Measurements from ENCODE around the gene EIF3C.
"Not testable (repeated sequence)": the region's sequence is repeated elsewhere in the genome, so short reads cannot be mapped to it uniquely, and the experiment has no call there.

Gene EIF3C

DNA sequence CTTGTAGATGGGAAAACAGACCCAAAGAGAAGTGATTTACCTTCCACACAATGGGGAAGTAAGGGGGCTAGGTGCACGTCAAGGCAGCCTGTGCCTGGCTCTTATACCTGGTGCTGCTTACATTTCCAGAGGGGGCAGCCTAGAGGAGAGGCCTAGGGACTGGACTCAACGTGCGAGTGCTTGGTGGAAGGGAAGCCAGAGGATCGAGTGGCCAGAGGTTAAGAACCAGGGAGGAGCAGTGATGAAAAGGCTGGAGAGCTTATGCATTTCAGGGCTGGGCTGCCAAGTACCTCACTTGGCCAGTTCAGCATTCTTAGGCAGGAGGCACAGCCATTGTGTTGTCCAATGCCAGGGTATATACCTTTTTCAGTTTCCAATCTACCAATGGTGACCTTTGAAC is 43.1 kb upstream of the EIF3C start:
- H2BK5ac ChIP-seq (ENCODE audit: low read depth, low read length, poor library complexity, severe bottlenecking); H3K27me3 ChIP-seq (ENCODE audit: control insufficient read depth in 1 of 2, insufficient read depth in 1 of 2, low read length in 2 of 2); H3K9ac ChIP-seq (ENCODE audit: low read length); H3K36me3 ChIP-seq (ENCODE audit: control insufficient read depth in 1 of 2, insufficient read depth in 2 of 2, low read depth in 1 of 2, low read length in 2 of 2); H2BK120ac ChIP-seq (ENCODE audit: low read depth, low read length); H3K14ac ChIP-seq (ENCODE audit: low read length in 2 of 2); H3K23ac ChIP-seq (ENCODE audit: low read length in 2 of 2); H3K79me1 ChIP-seq (replicated peaks; ENCODE audit: low read length, poor library complexity, severe bottlenecking); H2BK15ac ChIP-seq (ENCODE audit: low read depth, poor library complexity, severe bottlenecking); H2BK12ac ChIP-seq (ENCODE audit: low read length in 2 of 2); H3K27ac ChIP-seq (ENCODE audit: low read length, poor library complexity, severe bottlenecking); H3K4ac ChIP-seq (ENCODE audit: low read depth in 1 of 2, low read length in 2 of 2); H4K91ac ChIP-seq (ENCODE audit: low read length); H3K9me3 ChIP-seq (ENCODE audit: control insufficient read depth, low read length); H2AFZ ChIP-seq (ENCODE audit: low read depth, low read length); H3K4me2 ChIP-seq (ENCODE audit: low read length, poor library complexity, severe bottlenecking); H4K8ac ChIP-seq (ENCODE audit: low read length); H2AK5ac ChIP-seq (ENCODE audit: low read length, severe bottlenecking); H3K4me3 ChIP-seq (ENCODE audit: insufficient read depth in 1 of 2, low read depth in 1 of 2, low read length in 2 of 2); DNase-seq; H3K4me1 ChIP-seq (ENCODE audit: control insufficient read depth, insufficient read depth, low read depth, low read length); H3K18ac ChIP-seq (ENCODE audit: low read depth in 1 of 2, low read length in 2 of 2): not testable (repeated sequence)
- WGBS, result no CpG with 5 or more reads among the region's 4 CpGs

DNA sequence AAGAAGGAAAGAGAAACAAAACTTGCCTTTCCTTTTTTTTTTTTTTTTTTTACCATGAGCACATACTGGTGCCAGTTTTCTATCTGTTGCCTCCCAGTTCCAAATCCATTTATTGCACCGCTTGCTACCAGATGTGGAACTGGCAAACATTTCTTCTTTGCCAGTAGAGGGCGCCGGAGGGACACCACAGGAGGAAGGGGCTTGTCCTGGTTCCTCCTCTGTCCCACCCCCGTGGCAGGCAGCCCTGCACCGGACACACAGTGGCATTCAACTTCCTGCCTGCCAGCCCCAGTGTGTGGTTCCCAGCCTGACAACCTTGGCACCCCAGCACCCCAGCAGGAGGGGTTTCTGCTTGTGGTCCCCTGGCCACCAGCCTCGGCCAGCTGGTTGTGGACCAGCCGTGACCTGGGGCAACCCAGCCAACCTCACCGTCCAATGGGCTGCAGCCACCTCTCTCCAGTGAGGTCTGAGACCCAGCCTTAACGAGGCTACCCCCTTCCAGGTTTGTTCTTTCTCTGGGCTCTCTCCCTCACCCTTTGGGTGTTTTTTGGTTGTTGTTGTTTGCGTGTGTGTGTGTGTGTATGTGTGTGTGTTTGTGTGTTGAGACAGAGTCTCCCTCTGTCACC is 22.8 kb upstream of the EIF3C start:
- not testable (repeated sequence) for DNase-seq; H2BK120ac ChIP-seq (ENCODE audit: low read depth, low read length); H2BK12ac ChIP-seq (ENCODE audit: low read length in 2 of 2); H3K27ac ChIP-seq (ENCODE audit: low read length, poor library complexity, severe bottlenecking); H3K27me3 ChIP-seq (ENCODE audit: control insufficient read depth in 1 of 2, insufficient read depth in 1 of 2, low read length in 2 of 2); H2AFZ ChIP-seq (ENCODE audit: low read depth, low read length); H3K14ac ChIP-seq (ENCODE audit: low read length in 2 of 2); H2AK5ac ChIP-seq (ENCODE audit: low read length, severe bottlenecking); H3K4ac ChIP-seq (ENCODE audit: low read depth in 1 of 2, low read length in 2 of 2); H3K79me1 ChIP-seq (replicated peaks; ENCODE audit: low read length, poor library complexity, severe bottlenecking); H2BK5ac ChIP-seq (ENCODE audit: low read depth, low read length, poor library complexity, severe bottlenecking); H2BK15ac ChIP-seq (ENCODE audit: low read depth, poor library complexity, severe bottlenecking); H3K4me1 ChIP-seq (ENCODE audit: control insufficient read depth, insufficient read depth, low read depth, low read length); H4K91ac ChIP-seq (ENCODE audit: low read length); H3K18ac ChIP-seq (ENCODE audit: low read depth in 1 of 2, low read length in 2 of 2); H3K9ac ChIP-seq (ENCODE audit: low read length); H3K4me2 ChIP-seq (ENCODE audit: low read length, poor library complexity, severe bottlenecking); H3K9me3 ChIP-seq (ENCODE audit: control insufficient read depth, low read length); H3K4me3 ChIP-seq (ENCODE audit: insufficient read depth in 1 of 2, low read depth in 1 of 2, low read length in 2 of 2); H3K36me3 ChIP-seq (ENCODE audit: control insufficient read depth in 1 of 2, insufficient read depth in 2 of 2, low read depth in 1 of 2, low read length in 2 of 2); H4K8ac ChIP-seq (ENCODE audit: low read length); H3K23ac ChIP-seq (ENCODE audit: low read length in 2 of 2)
- no CpG with 5 or more reads among the region's 10 CpGs for WGBS

DNA sequence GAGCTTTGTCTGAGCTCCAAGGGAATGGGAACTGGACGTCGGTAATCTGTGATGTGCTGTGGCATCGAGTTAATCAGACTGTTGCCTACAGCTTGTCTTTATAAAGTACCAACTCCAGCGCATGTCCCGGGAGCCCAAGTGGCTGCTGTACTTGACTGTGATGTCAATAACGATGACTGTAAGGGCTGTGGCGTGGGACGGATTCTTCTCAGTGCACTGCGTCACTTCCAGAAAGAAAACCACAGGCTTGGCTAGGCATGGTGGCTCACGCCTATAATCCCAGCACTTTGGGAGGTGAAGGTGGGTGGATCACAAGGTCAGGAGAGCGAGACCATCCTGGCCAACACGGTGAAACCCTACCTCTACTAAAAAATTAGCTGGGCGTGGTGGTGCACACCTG is 21.8 kb upstream of the EIF3C start:
- not testable (repeated sequence) for DNase-seq; H2BK5ac ChIP-seq (ENCODE audit: low read depth, low read length, poor library complexity, severe bottlenecking); H3K27me3 ChIP-seq (ENCODE audit: control insufficient read depth in 1 of 2, insufficient read depth in 1 of 2, low read length in 2 of 2); H2BK12ac ChIP-seq (ENCODE audit: low read length in 2 of 2); H4K91ac ChIP-seq (ENCODE audit: low read length); H3K9me3 ChIP-seq (ENCODE audit: control insufficient read depth, low read length); H2BK15ac ChIP-seq (ENCODE audit: low read depth, poor library complexity, severe bottlenecking); H2AK5ac ChIP-seq (ENCODE audit: low read length, severe bottlenecking); H3K18ac ChIP-seq (ENCODE audit: low read depth in 1 of 2, low read length in 2 of 2); H4K8ac ChIP-seq (ENCODE audit: low read length); H3K14ac ChIP-seq (ENCODE audit: low read length in 2 of 2); H2AFZ ChIP-seq (ENCODE audit: low read depth, low read length); H2BK120ac ChIP-seq (ENCODE audit: low read depth, low read length); H3K23ac ChIP-seq (ENCODE audit: low read length in 2 of 2); H3K79me1 ChIP-seq (replicated peaks; ENCODE audit: low read length, poor library complexity, severe bottlenecking); H3K4ac ChIP-seq (ENCODE audit: low read depth in 1 of 2, low read length in 2 of 2); H3K27ac ChIP-seq (ENCODE audit: low read length, poor library complexity, severe bottlenecking); H3K36me3 ChIP-seq (ENCODE audit: control insufficient read depth in 1 of 2, insufficient read depth in 2 of 2, low read depth in 1 of 2, low read length in 2 of 2); H3K4me2 ChIP-seq (ENCODE audit: low read length, poor library complexity, severe bottlenecking); H3K4me3 ChIP-seq (ENCODE audit: insufficient read depth in 1 of 2, low read depth in 1 of 2, low read length in 2 of 2); H3K4me1 ChIP-seq (ENCODE audit: control insufficient read depth, insufficient read depth, low read depth, low read length); H3K9ac ChIP-seq (ENCODE audit: low read length)
- no CpG with 5 or more reads among the region's 13 CpGs for WGBS

DNA sequence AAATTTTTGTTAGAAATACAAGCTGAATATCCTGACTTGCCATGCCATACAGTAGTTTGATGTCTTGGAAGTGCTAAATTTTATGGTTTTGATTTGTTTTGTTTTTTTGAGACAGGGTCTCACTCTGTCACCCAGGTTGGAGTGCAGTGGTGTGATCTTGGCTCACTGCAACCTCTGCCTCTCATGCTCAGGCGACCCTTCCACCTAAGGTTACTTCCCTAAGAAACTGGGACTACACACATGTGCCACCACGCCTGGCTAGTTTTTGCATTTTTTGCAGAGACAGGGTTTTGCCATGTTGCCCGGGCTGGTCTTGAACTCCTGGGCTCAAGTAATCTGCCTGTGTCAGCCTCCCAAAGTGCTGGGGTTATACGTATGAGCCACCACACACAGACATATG is 19.5 kb upstream of the EIF3C start:
- not testable (repeated sequence) for H2AFZ ChIP-seq (ENCODE audit: low read depth, low read length); H3K79me1 ChIP-seq (replicated peaks; ENCODE audit: low read length, poor library complexity, severe bottlenecking); H3K4me1 ChIP-seq (ENCODE audit: control insufficient read depth, insufficient read depth, low read depth, low read length); H3K4me2 ChIP-seq (ENCODE audit: low read length, poor library complexity, severe bottlenecking); DNase-seq; H3K4ac ChIP-seq (ENCODE audit: low read depth in 1 of 2, low read length in 2 of 2); H3K18ac ChIP-seq (ENCODE audit: low read depth in 1 of 2, low read length in 2 of 2); H2BK5ac ChIP-seq (ENCODE audit: low read depth, low read length, poor library complexity, severe bottlenecking); H3K27me3 ChIP-seq (ENCODE audit: control insufficient read depth in 1 of 2, insufficient read depth in 1 of 2, low read length in 2 of 2); H3K36me3 ChIP-seq (ENCODE audit: control insufficient read depth in 1 of 2, insufficient read depth in 2 of 2, low read depth in 1 of 2, low read length in 2 of 2); H4K91ac ChIP-seq (ENCODE audit: low read length); H3K23ac ChIP-seq (ENCODE audit: low read length in 2 of 2); H2AK5ac ChIP-seq (ENCODE audit: low read length, severe bottlenecking); H2BK15ac ChIP-seq (ENCODE audit: low read depth, poor library complexity, severe bottlenecking); H3K4me3 ChIP-seq (ENCODE audit: insufficient read depth in 1 of 2, low read depth in 1 of 2, low read length in 2 of 2); H2BK12ac ChIP-seq (ENCODE audit: low read length in 2 of 2); H4K8ac ChIP-seq (ENCODE audit: low read length); H3K9ac ChIP-seq (ENCODE audit: low read length); H3K27ac ChIP-seq (ENCODE audit: low read length, poor library complexity, severe bottlenecking); H3K14ac ChIP-seq (ENCODE audit: low read length in 2 of 2); H2BK120ac ChIP-seq (ENCODE audit: low read depth, low read length); H3K9me3 ChIP-seq (ENCODE audit: control insufficient read depth, low read length)
- WGBS, result no CpG with 5 or more reads among the region's 4 CpGs
